Measurements from ENCODE around the gene NAGLU.

DNA sequence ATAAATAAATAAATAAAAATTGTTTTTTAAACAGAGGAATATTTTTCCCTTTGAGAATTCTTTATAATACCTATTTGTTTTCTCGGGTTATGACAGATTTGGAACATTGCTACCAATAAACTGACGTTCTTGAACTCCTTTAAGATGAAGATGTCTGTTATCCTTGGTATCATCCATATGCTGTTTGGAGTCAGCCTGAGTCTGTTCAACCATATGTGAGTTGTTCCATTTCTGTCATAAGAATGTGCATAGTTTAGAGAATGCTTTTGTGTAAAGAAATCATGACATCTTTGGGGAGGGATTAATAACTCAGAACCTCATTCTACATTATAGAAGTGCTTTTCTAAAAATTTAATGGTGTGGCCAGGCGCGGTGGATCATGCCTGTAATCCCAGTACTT is 37.2 kb upstream of the NAGLU start:
- TF ChIP-seq SIN3A (IDR thresholded peaks at IDR 0.05; ENCODE audit: borderline replicate concordance, insufficient read depth, low read length), result no peak
- no peak for TF ChIP-seq TAF1 (IDR thresholded peaks at IDR 0.05; ENCODE audit: borderline replicate concordance, insufficient read depth, low read length)
- TF ChIP-seq POLR2AphosphoS5 (IDR thresholded peaks at IDR 0.05; ENCODE audit: low read depth, low read length), result no peak
- no peak for TF ChIP-seq REST (IDR thresholded peaks at IDR 0.05; ENCODE audit: insufficient read depth in 1 of 2, low read depth in 2 of 2, low read length in 2 of 2)

All from PFSK-1 (cell line).